ENCODE results near the gene NAB2.
A peak's percentile ranks its signal among the peaks of the same experiment; 100 is the strongest.
"Not testable (repeated sequence)": the region's sequence is repeated elsewhere in the genome, so short reads cannot be mapped to it uniquely, and the experiment has no call there.

NAB2 gene

DNA sequence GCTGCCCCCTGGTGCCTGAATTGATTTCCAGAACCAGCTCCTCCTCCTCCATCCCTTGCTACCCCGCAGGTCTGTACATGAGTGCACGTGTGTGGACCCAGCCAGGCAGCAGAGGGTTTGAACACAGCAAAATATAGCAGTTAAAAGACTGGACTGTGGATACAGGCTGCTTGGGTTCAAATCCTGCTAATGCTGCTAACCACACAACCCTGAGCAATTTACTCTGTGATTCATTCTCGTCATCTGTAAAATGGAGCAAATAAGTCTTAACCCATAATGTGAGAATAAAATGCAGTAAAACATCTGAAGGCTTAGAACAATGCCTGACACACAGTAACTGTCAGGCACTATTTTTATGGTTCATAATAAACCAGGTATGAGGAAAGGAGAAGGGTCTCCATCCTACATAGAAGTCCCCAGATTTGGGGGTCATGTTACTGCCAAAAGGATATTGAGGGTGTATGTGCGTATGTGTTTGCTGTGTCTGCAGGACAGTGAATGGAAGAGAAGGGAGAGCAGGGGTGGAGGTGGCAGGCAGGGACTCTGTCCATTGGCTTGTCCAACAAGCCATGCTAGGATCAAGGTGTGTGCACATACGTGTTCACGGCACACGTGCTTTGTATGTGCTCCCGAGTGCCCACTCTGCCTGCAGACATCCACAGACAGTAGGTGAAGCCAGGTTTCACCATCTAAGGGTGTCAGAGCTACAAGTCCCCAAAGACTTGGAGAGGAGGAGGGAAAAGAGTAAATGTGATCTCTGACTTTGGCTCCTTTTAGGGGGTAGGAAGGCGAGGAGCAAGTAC lies 23.8 kb downstream of the NAB2 start:
- no peak for DNase-seq

DNA sequence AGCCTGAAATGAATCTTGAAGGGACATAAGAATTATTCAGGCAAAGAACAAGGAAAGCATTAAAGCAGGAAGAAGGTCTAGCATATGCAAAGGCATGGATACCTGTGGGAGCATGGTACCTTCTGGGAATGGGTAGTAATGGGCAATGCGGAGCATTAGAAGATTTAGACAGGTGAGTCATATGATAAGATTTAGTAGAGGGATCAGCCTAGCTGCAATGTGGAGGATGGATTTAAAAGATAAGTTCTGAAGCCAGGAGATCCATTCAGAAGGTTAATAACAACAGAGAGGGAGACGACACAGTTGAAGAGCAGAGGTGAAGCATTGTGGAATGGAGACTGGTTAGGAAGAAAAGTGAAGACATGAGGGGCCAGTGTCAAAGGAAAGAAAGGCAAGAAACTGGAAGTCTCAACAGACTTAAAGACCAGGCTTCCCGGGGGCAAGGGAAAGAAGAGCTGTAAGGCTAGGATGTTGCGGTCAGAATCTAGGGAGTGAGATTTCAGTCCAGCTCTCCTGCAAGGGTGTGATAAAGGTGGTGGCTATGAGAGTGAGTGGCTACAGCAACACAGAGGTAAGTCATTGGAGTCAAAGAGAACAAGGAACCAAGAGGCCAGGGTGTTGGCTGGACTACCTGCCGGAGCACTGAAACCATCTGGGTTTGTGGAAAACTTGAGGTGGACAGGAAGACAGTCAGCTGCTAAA lies 27.8 kb downstream of the NAB2 start:
- DNase-seq, result no peak

- DNase-seq, result no peak
Observed at GRCh38 chr12:57118711-57119271, 29.9 kb downstream of the NAB2 start.

DNA sequence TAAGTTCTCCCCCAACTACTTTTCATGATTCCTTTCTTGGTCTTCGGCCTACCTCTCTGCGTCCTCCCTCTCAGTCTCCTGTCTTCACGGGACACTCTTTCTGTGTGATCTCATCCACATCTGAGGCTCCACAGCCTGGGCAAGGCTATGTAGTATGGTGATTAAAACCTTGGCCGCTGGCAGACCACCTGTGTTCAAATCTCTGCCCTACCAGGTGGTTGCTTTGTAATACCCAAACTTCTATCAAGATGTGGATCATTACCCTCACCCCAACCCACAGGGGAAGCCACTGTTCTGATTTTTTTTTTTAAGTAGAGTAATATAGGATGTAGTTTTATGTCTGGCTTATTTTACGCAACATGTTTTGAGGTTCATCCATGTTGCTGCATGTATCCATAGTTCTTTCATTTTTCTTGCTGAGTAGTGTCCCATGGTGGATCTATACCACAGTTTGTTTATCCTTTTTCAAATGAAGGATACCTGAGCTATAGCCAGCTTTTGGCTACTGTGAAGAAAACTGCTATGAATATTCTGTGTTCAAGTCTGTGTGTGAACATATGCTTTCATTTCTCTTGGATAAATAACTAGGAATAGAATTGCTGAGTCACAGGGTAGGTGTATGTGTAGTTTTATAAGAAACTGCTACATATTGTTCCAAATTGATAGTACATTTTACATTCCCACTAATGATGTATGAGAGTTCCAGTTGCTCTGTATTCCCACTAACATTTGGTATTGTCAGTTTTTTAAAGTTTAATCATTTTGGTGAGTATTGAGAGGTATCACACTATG lies 30.6 kb downstream of the NAB2 start:
- DNase-seq, result no peak

DNA sequence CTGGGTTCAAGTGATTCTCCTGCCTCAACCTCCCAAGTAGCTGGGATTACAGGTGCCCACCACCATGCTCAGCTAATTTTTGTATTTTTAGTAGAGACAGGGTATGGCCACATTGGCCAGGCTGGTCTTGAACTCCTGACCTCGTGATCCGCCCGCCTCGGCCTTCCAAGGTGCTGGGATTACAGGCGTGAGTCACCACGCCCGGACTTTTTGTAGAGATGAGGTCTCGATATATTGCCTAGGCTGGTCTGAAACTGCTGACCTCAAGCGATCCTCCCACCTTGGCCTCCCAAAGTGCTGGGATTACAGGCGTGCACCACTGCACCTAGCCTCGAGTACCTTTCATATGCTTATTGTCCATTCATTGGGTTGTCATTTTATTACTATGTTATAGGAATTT lies 31.8 kb downstream of the NAB2 start:
- not testable (repeated sequence) for DNase-seq

DNA sequence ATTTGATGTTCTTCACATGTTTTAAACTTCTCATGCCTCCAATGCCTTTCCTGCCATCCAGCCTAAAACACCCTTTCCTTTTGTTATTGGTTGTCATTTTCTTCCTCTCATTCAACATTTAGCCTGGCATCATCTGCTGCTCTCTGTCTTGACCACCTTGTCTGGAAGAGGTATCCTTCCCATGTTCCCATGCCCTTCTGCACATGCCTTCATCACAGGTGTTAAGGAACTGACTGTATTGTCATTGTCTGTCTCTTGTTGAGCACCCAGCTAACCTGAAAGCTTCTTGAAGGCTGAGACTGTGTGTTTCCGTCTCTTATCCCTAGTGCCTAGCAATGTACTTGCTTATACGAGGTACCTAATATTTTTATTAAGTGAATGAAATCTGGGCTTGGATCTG lies 34.9 kb downstream of the NAB2 start:
- DNase-seq, result no peak

- DNase-seq, result peak in 12 of 14 donors; percentile 19 to 67 (median 48)
Observed at GRCh38 chr12:57124261-57124877, 35.5 kb downstream of the NAB2 start.

DNA sequence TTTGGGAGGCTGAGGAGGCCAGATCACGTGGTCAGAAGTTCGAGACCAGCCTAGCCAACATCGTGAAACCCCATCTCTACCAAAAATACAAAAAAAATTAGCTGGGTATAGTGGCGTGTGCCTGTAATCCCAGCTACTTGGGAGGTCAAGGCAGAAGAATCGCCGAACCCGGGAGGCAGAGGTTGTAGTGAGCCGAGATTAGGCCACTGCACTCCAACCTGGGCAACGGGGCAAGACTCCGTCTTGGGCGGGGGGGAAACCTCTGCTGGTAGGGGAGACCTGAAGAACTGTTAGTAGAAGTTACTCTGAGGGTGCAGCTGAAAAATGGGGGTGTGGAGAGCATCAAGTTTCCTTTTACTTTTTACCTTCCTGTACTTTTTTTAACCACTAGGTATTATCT lies 37.1 kb downstream of the NAB2 start:
- no peak for DNase-seq

DNA sequence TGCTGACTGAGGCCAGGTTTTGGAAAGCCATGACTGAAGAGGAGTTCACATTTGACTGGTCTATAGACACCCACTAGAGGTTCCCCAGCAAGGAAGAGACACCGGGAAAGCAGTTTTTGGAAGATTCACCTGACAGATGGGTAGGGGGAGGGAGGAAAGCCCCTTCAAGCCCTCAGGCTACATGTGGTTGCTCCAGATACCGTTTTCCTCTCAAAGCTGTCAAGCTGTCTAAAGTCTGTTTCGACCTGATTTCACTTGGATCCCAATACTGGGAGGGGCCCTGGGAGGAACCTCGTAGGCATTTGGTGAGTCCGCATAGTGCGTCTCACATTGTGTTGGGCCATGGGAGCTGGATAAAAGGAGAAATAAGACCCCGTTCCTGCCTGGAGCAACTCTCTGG lies 37.6 kb downstream of the NAB2 start:
- no peak for DNase-seq

- DNase-seq, result peak in 7 of 14 donors; percentile 39 to 71 (median 52)
Observed at GRCh38 chr12:57127101-57127725, 38.3 kb downstream of the NAB2 start.

- DNase-seq, result peak in 12 of 14 donors; percentile 66 to 89 (median 85)
Observed at GRCh38 chr12:57127726-57128518, 39.0 kb downstream of the NAB2 start, which contains the start of gene LRP1. Gene LRP1, plus strand, starts transcription at chr12:57128483. Its CDS starts 482 bp downstream, at chr12:57128965.

DNA sequence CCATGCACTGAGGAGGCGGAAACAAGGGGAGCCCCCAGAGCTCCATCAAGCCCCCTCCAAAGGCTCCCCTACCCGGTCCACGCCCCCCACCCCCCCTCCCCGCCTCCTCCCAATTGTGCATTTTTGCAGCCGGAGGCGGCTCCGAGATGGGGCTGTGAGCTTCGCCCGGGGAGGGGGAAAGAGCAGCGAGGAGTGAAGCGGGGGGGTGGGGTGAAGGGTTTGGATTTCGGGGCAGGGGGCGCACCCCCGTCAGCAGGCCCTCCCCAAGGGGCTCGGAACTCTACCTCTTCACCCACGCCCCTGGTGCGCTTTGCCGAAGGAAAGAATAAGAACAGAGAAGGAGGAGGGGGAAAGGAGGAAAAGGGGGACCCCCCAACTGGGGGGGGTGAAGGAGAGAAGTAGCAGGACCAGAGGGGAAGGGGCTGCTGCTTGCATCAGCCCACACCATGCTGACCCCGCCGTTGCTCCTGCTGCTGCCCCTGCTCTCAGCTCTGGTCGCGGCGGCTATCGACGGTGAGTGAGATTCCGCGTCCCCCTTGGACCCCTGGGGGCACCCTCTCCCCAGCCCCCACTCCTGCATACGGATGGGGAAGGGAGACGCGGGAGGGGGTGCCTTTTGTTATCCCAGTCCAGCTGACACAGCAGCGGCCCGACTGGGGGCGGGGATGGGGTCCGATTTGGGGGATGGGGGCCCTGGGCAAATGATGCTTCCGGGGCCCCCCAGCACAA lies 39.8 kb downstream of the NAB2 start:
- peak in 1 of 14 donors; percentile 40 for DNase-seq

GRCh38 chr12:57129321-57129842 lies 40.5 kb downstream of the NAB2 start:
- peak in 4 of 14 donors; percentile 34 to 47 (median 40) for DNase-seq

DNA sequence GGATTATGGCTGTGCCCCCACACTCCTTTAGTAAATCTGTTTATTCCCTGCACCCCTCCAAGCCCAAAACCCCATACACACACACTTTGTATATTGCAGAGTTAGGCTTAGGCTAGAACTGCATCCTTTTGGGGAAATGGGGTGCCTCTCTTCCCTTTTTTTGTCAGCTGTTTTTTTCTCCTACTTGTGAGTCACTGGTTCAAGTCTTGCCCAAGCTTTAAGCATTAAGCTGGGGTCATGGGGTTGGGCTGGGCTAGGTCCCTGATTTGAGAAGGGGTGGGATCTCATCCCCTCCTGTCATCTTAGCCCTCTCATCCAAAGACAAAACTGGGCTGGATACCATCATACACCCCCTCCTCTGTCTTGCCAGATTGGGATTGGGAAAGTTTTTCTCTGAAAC lies 41.0 kb downstream of the NAB2 start:
- DNase-seq, result peak in 1 of 14 donors; percentile 47

GRCh38 chr12:57130941-57131340 lies 42.0 kb downstream of the NAB2 start:
- DNase-seq, result no peak

DNA sequence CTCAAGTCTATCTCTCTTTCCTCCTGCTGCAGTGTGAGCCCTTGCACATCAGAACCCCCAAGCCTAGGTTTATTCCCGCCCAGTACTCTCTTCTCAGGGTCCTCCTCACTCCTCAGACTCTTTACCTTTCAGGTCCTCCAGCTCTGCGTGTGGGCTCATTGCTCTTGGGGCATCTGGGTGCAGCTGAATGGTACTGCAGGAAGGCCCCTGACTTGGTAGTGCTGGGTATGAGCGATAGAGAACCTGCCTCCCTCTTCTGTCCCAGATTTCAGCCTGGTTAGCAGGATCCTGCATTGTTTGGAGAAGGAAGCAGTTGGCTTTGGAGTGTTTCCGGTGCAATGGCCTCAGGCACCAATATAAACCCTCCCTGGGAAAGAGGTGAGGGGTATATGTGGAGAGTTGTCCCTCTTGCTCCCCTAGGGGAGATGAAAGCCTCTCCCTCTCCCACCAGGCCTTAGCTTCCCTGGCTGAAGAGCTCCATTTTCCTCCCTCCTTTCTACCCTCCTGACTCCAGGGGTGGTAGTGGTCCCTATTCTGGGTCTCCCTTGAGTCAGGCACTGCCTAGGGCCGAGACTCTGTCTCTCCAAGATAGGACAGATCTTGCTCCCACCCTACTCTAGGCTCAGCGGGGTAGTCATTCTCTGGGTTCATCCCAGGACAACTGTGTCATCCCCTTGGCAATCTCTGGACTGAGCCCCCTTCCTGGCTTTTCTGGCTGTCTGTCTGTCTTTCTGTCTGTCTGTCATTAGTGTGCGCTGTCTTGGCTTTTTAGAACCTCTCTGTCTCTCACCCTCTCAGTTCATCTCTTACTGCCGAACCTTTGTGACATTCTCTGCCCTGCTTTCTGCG lies 43.2 kb downstream of the NAB2 start:
- peak in 1 of 14 donors; percentile 22 for DNase-seq

- DNase-seq, result no peak
Observed at GRCh38 chr12:57133013-57133569, 44.2 kb downstream of the NAB2 start.

GRCh38 chr12:57133916-57134315 lies 45.0 kb downstream of the NAB2 start:
- peak in 9 of 14 donors; percentile 28 to 67 (median 37) for DNase-seq
